SU-DHL-6 (cell line): ENCODE results near the gene HRH4.

Experiments
- EZH2phosphoT487 ChIP-seq: fragments of 200-600 bp; sonication (generic), shearing (Covaris generic); conservative IDR thresholded peaks from 2 replicates; pipeline ENCODE4 v1.6.1; 2018; ENCODE audit warnings: mild to moderate bottlenecking, antibody characterized with exemption, low read length, moderate library complexity, mixed read lengths
- TF ChIP-seq, protein P1 (sequence below): fragments of 200-600 bp; sonication (generic); IDR thresholded peaks from one replicate; pipeline ENCODE4 v1.5.1; 2017; ENCODE audit warnings: antibody characterized with exemption, mild to moderate bottlenecking, low read length, moderate library complexity; ENCODE audit not compliant: insufficient read depth, poor library complexity, severe bottlenecking

DNA sequence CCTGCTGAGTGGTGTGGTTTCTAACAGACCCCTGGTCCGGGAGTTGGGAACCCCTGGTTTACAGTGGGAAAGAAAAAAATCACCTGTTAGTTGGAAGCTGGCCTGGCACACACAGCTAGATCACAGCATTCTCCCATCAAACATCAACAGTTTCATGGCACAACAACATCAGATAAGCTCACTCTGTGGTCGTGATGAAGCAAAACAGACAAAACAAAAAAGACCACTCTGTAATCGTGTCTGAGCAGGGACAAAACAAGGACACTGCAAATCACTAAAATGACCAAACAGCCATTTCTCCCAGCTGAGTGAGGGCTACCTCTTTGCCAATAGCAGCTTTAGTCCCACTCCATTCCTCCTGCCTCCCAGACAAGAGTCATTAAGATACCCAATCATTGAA, 43.0 kb upstream of the HRH4 start:
- TF ChIP-seq, protein P1, sequence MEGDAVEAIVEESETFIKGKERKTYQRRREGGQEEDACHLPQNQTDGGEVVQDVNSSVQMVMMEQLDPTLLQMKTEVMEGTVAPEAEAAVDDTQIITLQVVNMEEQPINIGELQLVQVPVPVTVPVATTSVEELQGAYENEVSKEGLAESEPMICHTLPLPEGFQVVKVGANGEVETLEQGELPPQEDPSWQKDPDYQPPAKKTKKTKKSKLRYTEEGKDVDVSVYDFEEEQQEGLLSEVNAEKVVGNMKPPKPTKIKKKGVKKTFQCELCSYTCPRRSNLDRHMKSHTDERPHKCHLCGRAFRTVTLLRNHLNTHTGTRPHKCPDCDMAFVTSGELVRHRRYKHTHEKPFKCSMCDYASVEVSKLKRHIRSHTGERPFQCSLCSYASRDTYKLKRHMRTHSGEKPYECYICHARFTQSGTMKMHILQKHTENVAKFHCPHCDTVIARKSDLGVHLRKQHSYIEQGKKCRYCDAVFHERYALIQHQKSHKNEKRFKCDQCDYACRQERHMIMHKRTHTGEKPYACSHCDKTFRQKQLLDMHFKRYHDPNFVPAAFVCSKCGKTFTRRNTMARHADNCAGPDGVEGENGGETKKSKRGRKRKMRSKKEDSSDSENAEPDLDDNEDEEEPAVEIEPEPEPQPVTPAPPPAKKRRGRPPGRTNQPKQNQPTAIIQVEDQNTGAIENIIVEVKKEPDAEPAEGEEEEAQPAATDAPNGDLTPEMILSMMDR = no peak
- no peak for TF ChIP-seq EZH2phosphoT487
